GM12801 (cell line): ENCODE results near the gene MAP3K19.

ENCODE experiments used
- CTCF ChIP-seq: IDR thresholded peaks from one replicate; pipeline ENCODE4 v1.5.1; 2011; ENCODE audit warnings: control low read depth; ENCODE audit not compliant: insufficient read length; ENCODE audit errors: extremely low read depth

Gene MAP3K19

GRCh38 chr2:134979221-134979620, 68.0 kb downstream of the MAP3K19 start:
- TF ChIP-seq CTCF = no peak

GRCh38 chr2:134976074-134976702, 71.1 kb downstream of the MAP3K19 start:
- TF ChIP-seq CTCF = no peak

- no peak for TF ChIP-seq CTCF
Measured at GRCh38 chr2:134975281-134976009, 71.8 kb downstream of the MAP3K19 start.

- no peak for TF ChIP-seq CTCF
Measured at GRCh38 chr2:134973241-134974138, 73.8 kb downstream of the MAP3K19 start.

GRCh38 chr2:134957477-134957876, 89.8 kb downstream of the MAP3K19 start:
- TF ChIP-seq CTCF = no peak

DNA sequence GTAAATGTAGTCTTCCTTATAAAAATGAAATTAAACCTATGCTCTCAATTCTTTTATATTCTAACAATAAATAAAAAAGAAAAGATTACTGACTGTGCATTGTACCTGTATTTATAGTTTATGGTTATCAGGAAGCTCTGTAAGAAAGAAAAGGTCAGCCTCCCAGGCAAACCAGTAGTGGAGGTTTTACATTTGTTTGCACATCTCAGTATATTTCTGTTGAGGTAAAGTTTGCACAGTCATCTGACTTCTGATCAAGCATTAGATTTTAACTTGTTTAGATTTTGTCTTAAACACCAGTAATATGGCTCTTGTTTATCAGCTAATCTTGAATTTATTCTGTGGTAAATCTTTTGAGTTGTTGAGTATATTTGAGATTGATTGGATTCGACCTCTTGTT, 91.5 kb downstream of the MAP3K19 start:
- TF ChIP-seq CTCF = no peak

GRCh38 chr2:134954065-134954464, 93.2 kb downstream of the MAP3K19 start:
- TF ChIP-seq CTCF = no peak
